GM21717 (cell line): ENCODE measurements around the gene IGF1R.

Source experiments
- ATAC-seq: cut with Tn5 transposase; IDR thresholded peaks from one replicate; pipeline ENCODE4 v1.9.1; 2021; ENCODE audit warnings: mild to moderate bottlenecking, moderate library complexity; ENCODE audit not compliant: unreplicated experiment

IGF1R gene

DNA sequence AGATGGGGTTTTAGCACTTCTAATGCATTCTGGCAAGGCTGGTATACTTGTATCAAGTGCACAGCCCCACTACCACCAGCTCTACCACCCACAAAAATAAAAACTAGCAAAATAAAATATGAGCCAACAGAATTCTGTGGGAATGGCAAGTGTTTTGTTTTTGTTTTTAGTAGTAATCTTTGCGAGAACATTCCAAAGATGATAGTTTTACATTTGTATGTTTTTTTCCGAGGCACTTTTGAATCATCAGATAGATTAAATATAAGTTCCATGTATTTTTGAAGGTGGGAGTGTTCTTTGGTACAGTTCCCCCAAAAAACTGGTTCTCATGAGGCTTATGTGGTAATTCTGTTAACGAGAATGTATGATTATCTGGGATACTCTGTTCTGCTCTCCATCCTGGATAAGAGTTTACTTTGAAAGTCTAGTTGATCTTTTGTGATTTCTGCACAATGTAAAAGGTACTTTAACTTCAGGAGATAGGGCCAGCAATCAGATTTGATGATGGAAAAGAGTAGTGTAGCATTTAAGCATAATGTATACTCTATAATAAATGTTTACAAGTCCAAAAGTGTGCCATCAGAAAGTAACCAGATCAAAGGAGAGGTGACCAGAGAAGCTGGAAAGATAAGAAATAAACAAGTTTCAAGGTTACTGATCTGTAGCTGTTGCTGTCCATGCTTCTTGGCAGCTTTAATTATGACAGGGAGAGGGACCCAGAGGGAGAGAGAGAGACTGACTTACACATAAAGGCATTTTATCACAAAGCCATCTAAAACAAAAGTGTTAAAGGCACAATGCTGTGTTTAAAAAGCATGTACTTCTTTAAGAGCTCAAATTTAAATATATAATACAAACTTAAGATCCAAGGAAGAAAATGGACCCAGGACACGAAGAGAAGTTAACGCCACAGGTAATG, 228.4 kb downstream of the IGF1R start:
- ATAC-seq: no peak

DNA sequence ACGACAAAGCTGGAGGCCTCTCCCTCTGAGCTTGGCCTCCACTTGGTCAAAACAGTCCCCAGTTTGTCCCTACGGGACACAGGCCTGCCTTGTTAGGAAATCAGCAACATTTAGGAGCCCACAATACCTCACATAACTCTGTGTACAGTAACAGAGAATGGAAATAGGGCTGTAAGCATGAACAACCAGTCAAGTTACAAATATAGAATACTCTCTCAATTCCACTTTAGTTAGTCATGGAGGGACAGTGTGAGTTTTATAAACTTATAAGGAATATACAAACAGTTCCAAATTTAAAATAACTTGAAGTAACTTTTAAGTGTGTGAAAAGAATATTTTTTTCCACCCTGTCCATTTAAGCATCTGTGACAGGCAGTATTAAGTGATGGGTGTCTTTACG, 229.8 kb downstream of the IGF1R start:
- no peak for ATAC-seq

- no peak for ATAC-seq
Measured at GRCh38 chr15:98878862-98879261, 230.5 kb downstream of the IGF1R start.

DNA sequence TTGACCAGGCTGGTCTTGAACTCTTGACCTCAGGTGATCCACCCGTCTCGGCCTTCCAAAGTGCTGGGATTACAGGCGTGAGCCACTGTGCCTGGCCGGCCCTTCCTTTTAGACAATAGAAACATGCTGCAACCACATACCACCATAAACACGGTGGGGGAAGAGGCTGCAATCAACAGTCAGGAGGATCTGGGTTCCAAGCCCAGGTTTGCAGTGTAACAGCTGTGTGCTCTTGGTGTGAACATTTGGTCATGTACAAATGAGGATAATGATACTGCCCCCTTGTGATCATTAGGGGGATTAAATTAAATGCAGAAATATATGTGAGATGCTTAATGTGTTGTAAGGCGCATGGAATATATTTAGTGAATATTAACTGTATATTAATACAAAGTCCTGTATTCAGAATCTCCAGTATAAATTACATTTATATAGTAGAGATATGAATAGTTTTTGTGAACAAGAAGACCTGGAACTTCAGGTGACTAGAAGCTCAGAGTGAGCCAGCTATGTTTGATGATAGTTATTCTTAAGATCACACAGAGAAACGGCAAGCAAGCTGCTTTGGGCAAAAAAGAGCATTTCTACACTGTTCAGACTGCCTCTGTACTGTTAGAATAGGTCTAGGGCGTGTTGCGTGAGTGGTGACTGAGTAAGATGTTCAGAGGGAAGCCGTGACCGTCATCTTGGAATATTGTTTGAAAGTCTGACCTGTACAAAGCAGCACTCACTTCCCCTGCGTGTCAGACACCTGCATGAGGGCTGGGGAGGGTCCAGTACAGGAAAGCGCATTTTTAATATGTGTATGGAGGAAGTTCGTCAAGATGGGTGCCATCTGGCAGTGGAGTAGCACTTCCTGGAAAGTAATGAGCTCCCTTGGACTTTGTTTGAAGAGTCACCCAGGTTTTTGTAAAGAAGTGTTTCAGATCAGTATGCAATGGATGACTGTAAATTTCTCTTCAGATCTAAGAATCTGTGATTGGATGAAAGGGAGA, 233.5 kb downstream of the IGF1R start:
- no peak for ATAC-seq

GRCh38 chr15:98883478-98883877, 235.1 kb downstream of the IGF1R start:
- ATAC-seq: no peak

DNA sequence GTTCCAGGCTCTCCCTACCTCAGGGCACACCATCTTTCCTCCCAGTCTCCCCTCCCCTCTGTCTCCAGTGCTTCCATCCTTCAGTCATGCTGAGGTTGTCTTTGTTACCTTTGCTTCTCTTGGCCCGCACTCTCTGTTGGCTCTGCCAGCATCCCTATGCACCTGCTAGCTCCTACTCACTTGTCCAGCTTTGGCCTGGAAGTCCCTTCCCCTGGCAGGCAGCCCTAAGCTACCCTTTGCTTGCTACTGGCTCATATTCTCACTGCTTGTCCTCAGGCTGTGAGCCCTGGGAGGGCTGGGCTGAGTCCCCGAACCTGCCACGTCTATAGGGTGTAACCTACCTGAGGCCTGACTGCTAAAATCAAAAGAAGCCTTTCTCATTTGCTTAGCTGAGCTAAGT, 236.6 kb downstream of the IGF1R start:
- no peak for ATAC-seq

- ATAC-seq: no peak
Measured at GRCh38 chr15:98887976-98888375, 239.6 kb downstream of the IGF1R start.

DNA sequence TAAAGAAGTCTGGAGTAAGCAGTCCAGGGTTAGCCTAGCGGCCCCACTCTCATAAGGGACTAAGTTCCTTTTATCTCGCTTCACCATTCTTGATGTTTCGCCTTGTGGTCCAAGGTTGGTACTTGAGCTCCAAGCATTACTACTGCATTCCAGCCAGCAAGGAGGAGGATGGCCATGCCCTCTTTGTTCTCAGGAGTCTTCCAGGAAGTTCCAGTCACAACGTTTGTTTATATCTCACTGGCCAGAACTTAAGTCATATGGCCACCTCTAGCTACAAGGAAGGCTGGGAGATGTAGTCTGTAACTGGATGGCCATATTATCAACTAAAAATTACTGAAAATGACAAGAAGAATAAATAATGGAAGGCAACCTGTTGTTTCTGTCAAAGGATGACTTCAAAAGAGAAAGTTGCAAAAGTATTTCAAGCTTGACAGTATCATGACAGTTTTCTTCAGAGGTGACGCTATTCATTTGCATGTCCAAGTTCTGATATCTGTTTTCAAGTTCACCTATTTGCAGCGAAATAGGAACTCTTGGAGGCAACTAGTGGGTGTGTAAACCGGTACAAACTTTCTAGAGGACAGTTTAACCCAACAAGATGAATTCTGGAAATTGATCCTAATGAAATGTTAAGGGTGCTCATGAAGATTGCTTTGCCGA, 240.6 kb downstream of the IGF1R start:
- no peak for ATAC-seq

DNA sequence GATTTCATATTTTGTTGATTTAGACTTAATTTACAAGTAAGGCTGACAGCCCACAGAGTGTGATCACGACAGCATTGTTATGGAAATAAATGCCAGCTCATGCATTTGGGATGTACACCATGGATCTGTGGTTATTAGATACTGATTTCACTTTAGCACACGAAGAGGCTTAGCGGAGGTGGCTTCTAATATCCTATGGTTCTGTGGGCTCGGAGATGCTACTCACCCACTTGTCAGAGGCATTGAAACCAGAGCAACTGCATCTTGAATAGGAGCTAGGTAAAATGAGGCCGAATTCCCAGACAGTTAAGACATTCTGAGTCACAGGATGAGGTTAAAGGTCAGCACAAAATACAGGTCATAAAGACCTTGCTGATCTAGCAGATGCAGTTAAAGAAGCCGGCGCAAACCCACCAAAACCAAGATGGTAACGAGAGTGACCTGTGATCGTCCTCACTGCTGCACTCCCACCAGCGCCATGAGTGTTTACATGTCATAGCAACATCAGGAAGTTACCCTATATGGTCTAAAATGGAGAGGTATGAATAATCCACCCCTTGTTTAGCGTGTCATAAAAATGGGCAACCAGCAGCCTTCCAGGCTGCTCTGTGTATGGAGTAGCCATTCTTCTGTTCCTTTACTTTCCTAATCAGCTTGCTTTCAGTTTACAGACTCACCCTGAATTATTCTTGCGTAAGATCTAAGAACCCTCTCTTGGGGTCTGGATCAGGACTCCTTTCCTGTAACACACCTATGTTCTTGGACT, 241.8 kb downstream of the IGF1R start:
- no peak for ATAC-seq

DNA sequence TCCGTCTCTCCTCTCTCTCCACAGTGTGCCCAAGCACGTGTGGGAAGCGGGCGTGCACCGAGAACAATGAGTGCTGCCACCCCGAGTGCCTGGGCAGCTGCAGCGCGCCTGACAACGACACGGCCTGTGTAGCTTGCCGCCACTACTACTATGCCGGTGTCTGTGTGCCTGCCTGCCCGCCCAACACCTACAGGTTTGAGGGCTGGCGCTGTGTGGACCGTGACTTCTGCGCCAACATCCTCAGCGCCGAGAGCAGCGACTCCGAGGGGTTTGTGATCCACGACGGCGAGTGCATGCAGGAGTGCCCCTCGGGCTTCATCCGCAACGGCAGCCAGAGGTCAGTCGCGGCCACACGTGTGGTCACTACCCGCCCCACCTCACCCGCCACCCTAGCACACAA, 243.0 kb downstream of the IGF1R start:
- ATAC-seq: no peak

DNA sequence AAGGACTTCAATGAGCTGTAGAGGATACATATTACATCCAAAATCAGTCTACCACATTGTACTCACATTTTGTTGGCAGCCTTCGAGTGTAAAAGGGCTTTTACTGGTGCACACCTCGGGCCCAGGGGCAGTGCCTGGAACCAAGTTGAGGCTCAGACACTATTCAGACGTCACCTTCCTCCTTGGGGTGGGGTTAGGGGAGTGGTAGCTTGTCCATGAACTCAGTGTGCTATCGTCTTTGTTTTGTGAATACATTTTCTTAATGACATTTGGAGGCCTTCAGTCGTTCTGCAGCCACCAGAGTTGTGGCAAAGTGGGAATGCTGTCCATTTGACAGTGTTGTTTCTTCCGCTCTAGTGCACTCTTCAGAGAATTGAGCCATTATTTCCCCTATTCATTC, 245.1 kb downstream of the IGF1R start:
- no peak for ATAC-seq

DNA sequence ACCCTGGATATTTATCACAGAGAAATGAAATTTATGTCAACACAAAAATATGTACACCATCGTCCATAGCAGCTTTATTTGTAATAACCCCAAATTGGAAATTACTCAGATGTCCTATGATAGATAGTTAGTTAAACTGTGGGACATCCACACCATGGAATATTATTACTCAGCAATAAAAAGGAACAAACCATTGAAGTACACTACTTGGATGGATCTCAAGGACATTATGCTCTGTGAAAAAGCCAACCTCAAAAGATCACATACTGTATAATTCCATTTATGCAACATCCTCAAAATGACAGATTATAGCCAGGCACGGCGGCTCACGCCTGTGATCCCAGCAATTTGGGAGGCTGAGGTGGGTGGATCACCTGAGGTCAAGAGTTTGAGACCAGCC, 246.0 kb downstream of the IGF1R start:
- no peak for ATAC-seq

DNA sequence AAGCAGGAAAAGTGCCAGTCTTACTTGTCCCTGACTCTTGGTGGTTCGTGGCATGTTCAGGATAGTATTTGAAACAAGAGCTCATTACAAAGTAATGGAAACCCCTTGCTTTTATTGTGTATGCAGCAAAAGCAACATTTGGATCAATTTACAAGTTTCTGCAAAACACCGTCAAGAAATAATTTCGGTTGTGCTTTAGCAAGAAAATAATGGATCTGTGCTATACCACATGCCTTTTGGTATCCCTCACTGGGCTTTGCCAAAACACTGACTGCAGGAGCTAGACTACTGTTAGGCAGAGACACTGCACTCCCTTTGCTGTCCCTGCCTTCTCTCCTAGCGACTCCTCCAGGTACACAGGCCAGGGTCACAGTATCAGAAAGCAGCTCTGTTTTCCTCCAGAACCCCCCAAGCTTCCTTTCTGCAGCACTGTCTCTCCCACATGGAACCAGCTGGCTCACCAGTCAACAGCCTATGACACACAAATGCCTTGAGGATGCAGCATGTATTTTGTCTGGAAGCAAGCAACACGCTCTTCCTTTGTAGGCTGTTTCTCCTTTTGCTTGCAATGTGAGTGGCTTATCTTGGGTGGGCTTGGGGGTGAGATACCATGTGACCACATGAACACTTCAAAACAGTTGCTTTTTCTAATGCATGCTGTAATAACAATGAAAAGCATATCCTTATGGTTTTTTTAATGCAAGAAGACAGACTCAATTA, 247.8 kb downstream of the IGF1R start:
- ATAC-seq: no peak

DNA sequence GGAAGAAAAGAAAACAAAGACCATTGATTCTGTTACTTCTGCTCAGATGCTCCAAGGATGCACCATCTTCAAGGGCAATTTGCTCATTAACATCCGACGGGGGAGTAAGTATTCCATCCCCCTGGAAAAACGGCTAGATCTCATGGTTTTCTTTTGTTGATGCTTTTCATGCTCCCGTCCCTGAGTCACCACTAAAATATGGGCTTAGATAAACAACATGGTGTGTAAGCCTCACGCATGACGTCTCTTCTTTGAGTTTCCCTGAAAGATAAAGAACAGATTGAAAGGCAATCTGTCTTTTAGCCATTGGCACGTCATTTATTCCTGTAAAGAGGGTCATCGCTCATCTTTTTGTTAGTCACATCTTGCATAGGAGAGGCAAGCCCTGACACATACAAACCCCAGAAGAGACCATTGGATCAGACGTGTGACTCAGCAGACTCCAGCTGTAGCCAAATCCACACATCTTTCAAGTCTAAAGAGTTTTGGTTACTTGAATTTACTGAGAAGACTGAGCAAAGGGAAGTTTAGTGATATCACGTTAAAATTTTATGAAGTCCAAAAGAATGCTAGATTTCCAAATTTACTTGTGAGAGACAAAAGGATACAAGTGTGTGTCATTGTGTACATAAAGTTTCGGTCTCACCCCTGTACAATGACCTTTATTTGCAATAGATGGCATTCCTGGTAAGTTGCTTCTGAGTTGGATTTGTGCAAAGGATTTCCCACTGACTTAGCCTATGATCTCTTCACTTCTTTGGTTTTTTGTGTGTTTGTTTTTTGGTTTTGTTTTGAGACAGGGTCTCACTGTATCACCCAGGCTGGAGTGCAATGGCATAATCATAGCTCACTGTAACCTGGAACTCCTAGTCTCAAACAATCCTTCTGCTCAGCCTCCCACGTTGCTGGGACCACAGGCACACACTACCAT, 248.7 kb downstream of the IGF1R start:
- ATAC-seq: no peak

- no peak for ATAC-seq
Measured at GRCh38 chr15:98898122-98898521, 249.8 kb downstream of the IGF1R start.

- ATAC-seq: no peak
Measured at GRCh38 chr15:98899272-98900021, 251.1 kb downstream of the IGF1R start.

- ATAC-seq: no peak
Measured at GRCh38 chr15:98900356-98900755, 252.0 kb downstream of the IGF1R start.
